GM12878 (cell line): ENCODE measurements around the gene RIN1. TPM values are rescaled to one million over a fixed set of nuclear protein-coding genes. Genes with fewer than 3 reads are reported as not detected.

Source experiments
- ATAC-seq: fragments of 200-7000 bp; cut with Tn5 transposase; 3 replicates; pipeline ENCODE4 v1.9.1; 2020; ENCODE audit warnings: mild to moderate bottlenecking, moderate library complexity
- BruUV-seq: library from RNA; stranded (reverse); fragments of 400-500 nt; replicated peaks from 2 replicates; lab custom pipeline; 2021; lab: Mats Ljungman, UMichigan
- CTCF ChIA-PET: fragments of 300-600 bp; sonication (Branson Sonifier 250); formaldehyde crosslinking; extraction: SDS; loops from one replicate; lab custom pipeline; 2021; ENCODE audit warnings: inconsistent platforms; lab: Yijun Ruan, JAX
- POLR2A ChIA-PET: fragments of 350-600 bp; formaldehyde crosslinking; extraction: SDS; loops from one replicate; lab custom pipeline; 2021; ENCODE audit warnings: inconsistent platforms; lab: Charles Lee
- RAD21 ChIA-PET: fragments of 300-600 bp; sonication (Branson Sonifier 250); formaldehyde crosslinking; loops from one replicate; lab custom pipeline; 2023; ENCODE audit warnings: antibody characterized with exemption; ENCODE audit not compliant: unreplicated experiment; lab: Charles Lee
- SMC1A ChIA-PET: fragments of 300-600 bp; sonication (Branson Sonifier 250); formaldehyde crosslinking; loops from one replicate; lab custom pipeline; 2023; ENCODE audit not compliant: unreplicated experiment, uncharacterized antibody; lab: Charles Lee
- DNase-seq: peaks from one replicate; pipeline ENCODE4 v3.0.0-alpha.2; 2011; ENCODE audit warnings: low read depth, low spot score
- FAIRE-seq: peaks from 3 replicates; lab custom pipeline; 2011; peaks lifted over from hg19 to GRCh38; lab: Jason Lieb, UNC
- H2AFZ ChIP-seq: 2 replicates; pipeline ENCODE4 v1.6.0; 2011; ENCODE audit warnings: low read depth, low read length, control low read depth; ENCODE audit not compliant: control insufficient read depth
- H3K27ac ChIP-seq: 2 replicates; pipeline ENCODE4 v1.5.1; 2011; ENCODE audit warnings: control low read depth; ENCODE audit not compliant: control insufficient read depth, insufficient read depth
- H3K27me3 ChIP-seq, 2 experiments: replicated peaks in 1 of 2; 2 replicates each; pipeline versions ENCODE4 v1.6.0 to v1.6.1; 2011; ENCODE audit warnings: low read length in 1 of 2; ENCODE audit not compliant: control insufficient read depth in 2 of 2, insufficient read depth in 2 of 2
- H3K36me3 ChIP-seq, 2 experiments: 2 replicates each; pipeline ENCODE4 v1.5.1; 2011; ENCODE audit warnings: low read length in 1 of 2; ENCODE audit not compliant: control insufficient read depth in 2 of 2, insufficient read depth in 2 of 2
- H3K4me1 ChIP-seq: 2 replicates; pipeline ENCODE4 v1.6.1; 2011; ENCODE audit warnings: mild to moderate bottlenecking, low read length, moderate library complexity, mixed read lengths; ENCODE audit not compliant: control insufficient read depth, insufficient read depth
- H3K4me2 ChIP-seq: 2 replicates; pipeline ENCODE4 v1.6.0; 2011; ENCODE audit warnings: control low read depth; ENCODE audit not compliant: control insufficient read depth, insufficient read depth
- H3K4me3 ChIP-seq: fragments of 200-600 bp; sonication (generic); 2 replicates; pipeline ENCODE4 v1.5.1; 2016
- H3K79me2 ChIP-seq: 2 replicates; pipeline ENCODE4 v1.6.0; 2011; ENCODE audit warnings: low read length; ENCODE audit not compliant: control insufficient read depth, insufficient read depth
- H3K9ac ChIP-seq: 2 replicates; pipeline ENCODE4 v1.8.0; 2011; ENCODE audit warnings: low read length, control low read depth, mixed read lengths; ENCODE audit not compliant: control insufficient read depth, insufficient read depth
- H3K9me3 ChIP-seq: replicated peaks from 3 replicates; pipeline ENCODE4 v1.5.1; 2011; ENCODE audit warnings: mild to moderate bottlenecking, low read length; ENCODE audit not compliant: control insufficient read depth, insufficient read depth
- H4K20me1 ChIP-seq: 2 replicates; pipeline ENCODE4 v1.6.0; 2011; ENCODE audit not compliant: control insufficient read depth, insufficient read depth
- ASH2L ChIP-seq: fragments of 300-600, 200-600 bp; sonication (generic); IDR thresholded peaks from 2 replicates; pipeline ENCODE4 v1.6.1; 2017; ENCODE audit warnings: low read depth, mild to moderate bottlenecking, borderline replicate concordance
- BHLHE40 ChIP-seq, 2 experiments: fragments of 450-650 bp in 1 of 2; IDR thresholded peaks; 2 replicates each; pipeline ENCODE4 v1.6.1; 2011 to 2017; ENCODE audit warnings: low read depth in 2 of 2, borderline replicate concordance in 1 of 2, improper control_type of control experiment in 1 of 2, low read length in 1 of 2, mild to moderate bottlenecking in 1 of 2
- CBX3 ChIP-seq: fragments of 200-600 bp; sonication (generic); IDR thresholded peaks from 2 replicates; pipeline ENCODE4 v1.6.1; 2016; ENCODE audit warnings: low read depth, borderline replicate concordance
- CEBPZ ChIP-seq: fragments of 150-350 bp; IDR thresholded peaks from 2 replicates; pipeline ENCODE4 v1.6.1; 2016; ENCODE audit warnings: low read depth, low read length
- CREM ChIP-seq: IDR thresholded peaks from 2 replicates; pipeline ENCODE4 v1.6.1; 2014; ENCODE audit warnings: antibody characterized with exemption, low read depth
- NR2F1 ChIP-seq: fragments of 450-650 bp; conservative IDR thresholded peaks from 2 replicates; pipeline ENCODE4 v1.6.1; 2017; ENCODE audit warnings: mild to moderate bottlenecking
- PAX8 ChIP-seq: fragments of 450-650 bp; IDR thresholded peaks from 2 replicates; pipeline ENCODE4 v1.6.1; 2017; ENCODE audit warnings: mild to moderate bottlenecking, moderate library complexity
- SPI1 ChIP-seq: IDR thresholded peaks from 2 replicates; pipeline ENCODE4 v1.6.1; 2011; ENCODE audit warnings: low read depth, mild to moderate bottlenecking, low read length, moderate library complexity, borderline replicate concordance; ENCODE audit not compliant: insufficient read depth
- ZBTB33 ChIP-seq: fragments of 450-650 bp; IDR thresholded peaks from 2 replicates; pipeline ENCODE4 v1.6.1; 2017; ENCODE audit warnings: mild to moderate bottlenecking
- WGBS: methylation state at CpG from one replicate; pipeline ENCODE4 v1.1.6; 2016; ENCODE audit warnings: low lambda C conversion rate; ENCODE audit not compliant: insufficient replicate concordance, insufficient coverage; ENCODE audit errors: missing lambda C conversion rate; 5-methylcytosine and 5-hydroxymethylcytosine counted together
- in situ Hi-C: fragments of 300-500 bp; cut with MboI; formaldehyde crosslinking; loops from 9 replicates; pipeline ENCODE4 v1.14.3; 2018; ENCODE audit warnings: mixed read lengths
- intact Hi-C: fragments of 100-400 bp; cut with micrococcal nuclease; formaldehyde crosslinking; loops from one replicate; pipeline ENCODE4 v1.14.2; 2022; ENCODE audit not compliant: unreplicated experiment
- polyA plus RNA-seq, 11 experiments: library from polyadenylated mRNA; depleted of rRNA in 4 of 11; unstranded in 6 of 11; stranded (reverse) in 5 of 11; fragments of >200 nt; fragmentation: Nextera tagmentation in 4 of 11; fragmentation: Illumina TruSeq in 1 of 11; extraction: Ambion mirVana in 4 of 11; extraction: Trizol in 1 of 11; gene quantifications; 1 replicate in 1 of 11; 2 replicates in 10 of 11; pipeline versions ENCODE4 v1.2.1 to v1.2.3, GENCODE V29; 2011 to 2016; ENCODE audit warnings: inconsistent platforms in 2 of 11, missing spikeins in 2 of 11, low read depth in 1 of 11
- total RNA-seq, 4 experiments: library from RNA; depleted of rRNA in 3 of 4; stranded (reverse); fragments of >200 nt in 3 of 4; fragmentation: Illumina TruSeq in 1 of 4; extraction: Trizol in 1 of 4; gene quantifications; 2 replicates each; pipeline versions ENCODE4 v1.2.1 to v1.2.3, GENCODE V29; 2013 to 2021
- TF ChIP-seq, protein P1 (sequence below): fragments of 450-650 bp; IDR thresholded peaks from 2 replicates; pipeline ENCODE4 v1.6.1; 2017; ENCODE audit warnings: mild to moderate bottlenecking, low read depth, inconsistent platforms; ENCODE audit not compliant: poor library complexity, severe bottlenecking
- TF ChIP-seq, protein P2 (sequence below): fragments of 450-650 bp; formaldehyde crosslinking; IDR thresholded peaks from 2 replicates; pipeline ENCODE4 v1.5.0; 2022; ENCODE audit warnings: mild to moderate bottlenecking, missing genetic modification characterization

Gene RIN1
- total and polyA plus RNA-seq, 10 of the 15 experiments (the other 5 are each of a cell fraction or from before 2014, with no cell fraction given), result 0.04 to 0.69 (median 0.22) TPM; not detected in 1

DNA sequence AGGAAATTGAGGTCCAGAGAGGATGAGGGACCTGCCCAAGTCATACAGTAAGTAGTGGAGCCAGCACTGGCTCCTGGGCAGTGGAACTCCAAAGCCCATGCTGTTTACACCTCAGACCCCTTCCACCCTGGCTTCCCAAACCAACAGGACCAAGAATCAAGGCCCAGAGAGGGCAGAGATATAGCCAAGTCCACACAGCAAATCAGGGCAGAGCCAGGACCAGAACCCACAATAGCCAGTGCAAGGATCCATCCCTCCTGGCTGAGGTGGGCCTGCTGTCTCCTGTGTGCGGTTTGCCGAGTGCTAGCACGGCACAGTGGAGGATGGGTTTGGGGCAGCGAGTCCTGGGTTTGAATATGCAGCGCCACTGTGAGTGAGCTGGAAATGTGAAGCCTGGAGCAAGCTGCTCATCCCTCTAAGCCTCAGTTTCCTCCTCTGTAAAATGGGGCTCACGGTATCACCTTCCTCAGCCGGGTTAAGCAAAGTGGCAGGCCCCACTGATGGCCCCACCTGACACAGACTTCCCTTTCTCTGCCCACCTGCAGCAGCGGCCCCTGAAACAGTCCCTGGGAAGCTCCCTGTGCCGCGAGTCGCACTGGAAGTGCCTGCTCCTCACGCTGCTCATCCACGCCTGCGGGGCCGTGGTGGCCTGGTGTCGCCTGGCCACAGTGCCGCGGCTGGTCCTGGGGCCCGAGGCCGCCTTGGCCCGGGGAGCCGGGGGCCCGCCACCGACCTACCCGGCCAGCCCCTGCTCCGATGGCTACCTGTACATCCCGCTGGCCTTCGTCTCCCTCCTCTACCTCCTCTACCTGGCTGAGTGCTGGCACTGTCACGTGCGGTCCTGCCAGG is 42.2 kb downstream of the RIN1 start:
- no peak overlapping the region for H3K4me3 ChIP-seq
- ATAC-seq, result no peak
- peaks cover 9% of the 10 kb centered on the region; the same call in 1 of the 2 replicates for H3K4me1 ChIP-seq
- FAIRE-seq, result no peak
- no peak overlapping the region for H3K9ac ChIP-seq
- no peak overlapping the region for H3K27ac ChIP-seq
- no peaks in the 10 kb centered on the region for H3K36me3 ChIP-seq
- no peaks in the 10 kb centered on the region for H3K79me2 ChIP-seq
- in situ Hi-C loops (no loop called here), intact Hi-C loops (no loop called here)
- RAD21 ChIA-PET, result no interaction called here
- H3K4me2 ChIP-seq, result no peak overlapping the region
- no peaks in the 10 kb centered on the region for H4K20me1 ChIP-seq
- WGBS, result 74% methylated on average over 27 of the region's 30 CpGs
- DNase-seq, result no peak
- no TSS peak for BruUV-seq
- no peaks in the 10 kb centered on the region for H3K9me3 ChIP-seq
- no peak overlapping the region for H2AFZ ChIP-seq
- CTCF ChIA-PET, result no interaction called here
- POLR2A ChIA-PET, result no interaction called here
- peaks cover 2 to 7% of the 10 kb centered on the region in 2 experiments; a peak in 2 of 4 replicates for H3K27me3 ChIP-seq
- SMC1A ChIA-PET, result no interaction called here
- TF ChIP-seq SPI1 (no peak), CBX3 (no peak), ASH2L (no peak), BHLHE40 (IDR thresholded peaks at IDR 0.05; ENCODE audit: borderline replicate concordance in 1 of 2, low read depth in 2 of 2, low read length in 1 of 2) (no peak), CEBPZ (no peak), NR2F1 (no peak), ZBTB33 (no peak), PAX8 (no peak), CREM (no peak)
- TF ChIP-seq, protein P1, sequence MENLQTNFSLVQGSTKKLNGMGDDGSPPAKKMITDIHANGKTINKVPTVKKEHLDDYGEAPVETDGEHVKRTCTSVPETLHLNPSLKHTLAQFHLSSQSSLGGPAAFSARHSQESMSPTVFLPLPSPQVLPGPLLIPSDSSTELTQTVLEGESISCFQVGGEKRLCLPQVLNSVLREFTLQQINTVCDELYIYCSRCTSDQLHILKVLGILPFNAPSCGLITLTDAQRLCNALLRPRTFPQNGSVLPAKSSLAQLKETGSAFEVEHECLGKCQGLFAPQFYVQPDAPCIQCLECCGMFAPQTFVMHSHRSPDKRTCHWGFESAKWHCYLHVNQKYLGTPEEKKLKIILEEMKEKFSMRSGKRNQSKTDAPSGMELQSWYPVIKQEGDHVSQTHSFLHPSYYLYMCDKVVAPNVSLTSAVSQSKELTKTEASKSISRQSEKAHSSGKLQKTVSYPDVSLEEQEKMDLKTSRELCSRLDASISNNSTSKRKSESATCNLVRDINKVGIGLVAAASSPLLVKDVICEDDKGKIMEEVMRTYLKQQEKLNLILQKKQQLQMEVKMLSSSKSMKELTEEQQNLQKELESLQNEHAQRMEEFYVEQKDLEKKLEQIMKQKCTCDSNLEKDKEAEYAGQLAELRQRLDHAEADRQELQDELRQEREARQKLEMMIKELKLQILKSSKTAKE, result no peak
- TF ChIP-seq, protein P2, sequence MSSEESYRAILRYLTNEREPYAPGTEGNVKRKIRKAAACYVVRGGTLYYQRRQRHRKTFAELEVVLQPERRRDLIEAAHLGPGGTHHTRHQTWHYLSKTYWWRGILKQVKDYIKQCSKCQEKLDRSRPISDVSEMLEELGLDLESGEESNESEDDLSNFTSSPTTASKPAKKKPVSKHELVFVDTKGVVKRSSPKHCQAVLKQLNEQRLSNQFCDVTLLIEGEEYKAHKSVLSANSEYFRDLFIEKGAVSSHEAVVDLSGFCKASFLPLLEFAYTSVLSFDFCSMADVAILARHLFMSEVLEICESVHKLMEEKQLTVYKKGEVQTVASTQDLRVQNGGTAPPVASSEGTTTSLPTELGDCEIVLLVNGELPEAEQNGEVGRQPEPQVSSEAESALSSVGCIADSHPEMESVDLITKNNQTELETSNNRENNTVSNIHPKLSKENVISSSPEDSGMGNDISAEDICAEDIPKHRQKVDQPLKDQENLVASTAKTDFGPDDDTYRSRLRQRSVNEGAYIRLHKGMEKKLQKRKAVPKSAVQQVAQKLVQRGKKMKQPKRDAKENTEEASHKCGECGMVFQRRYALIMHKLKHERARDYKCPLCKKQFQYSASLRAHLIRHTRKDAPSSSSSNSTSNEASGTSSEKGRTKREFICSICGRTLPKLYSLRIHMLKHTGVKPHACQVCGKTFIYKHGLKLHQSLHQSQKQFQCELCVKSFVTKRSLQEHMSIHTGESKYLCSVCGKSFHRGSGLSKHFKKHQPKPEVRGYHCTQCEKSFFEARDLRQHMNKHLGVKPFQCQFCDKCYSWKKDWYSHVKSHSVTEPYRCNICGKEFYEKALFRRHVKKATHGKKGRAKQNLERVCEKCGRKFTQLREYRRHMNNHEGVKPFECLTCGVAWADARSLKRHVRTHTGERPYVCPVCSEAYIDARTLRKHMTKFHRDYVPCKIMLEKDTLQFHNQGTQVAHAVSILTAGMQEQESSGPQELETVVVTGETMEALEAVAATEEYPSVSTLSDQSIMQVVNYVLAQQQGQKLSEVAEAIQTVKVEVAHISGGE (CRISPR knock-in tag), result no peak
